NCI-H526 treated with DMSO at 0.1 percent for 48 hours (cell line): ENCODE data around the gene SPINK1.
"Not testable (repeated sequence)": the region's sequence is repeated elsewhere in the genome, so short reads cannot be mapped to it uniquely, and the experiment has no call there.

ENCODE experiments used
- DNase-seq: peaks from one replicate; lab custom pipeline; 2025; lab: John Stamatoyannopoulos, UW

SPINK1 gene

GRCh38 chr5:147809830-147810666, 21.4 kb downstream of the SPINK1 start:
- no peak for DNase-seq

GRCh38 chr5:147805030-147805454, 26.4 kb downstream of the SPINK1 start:
- DNase-seq, result peak; percentile 77

- no peak for DNase-seq
Observed at GRCh38 chr5:147804334-147804733, 27.1 kb downstream of the SPINK1 start.

GRCh38 chr5:147803926-147804325, 27.5 kb downstream of the SPINK1 start:
- no peak for DNase-seq

GRCh38 chr5:147803161-147803560, 28.3 kb downstream of the SPINK1 start:
- DNase-seq, result not testable (repeated sequence)

GRCh38 chr5:147801461-147801860, 30.0 kb downstream of the SPINK1 start:
- DNase-seq, result no peak

- DNase-seq, result no peak
Observed at GRCh38 chr5:147800491-147800890, 31.0 kb downstream of the SPINK1 start.

- no peak for DNase-seq
Observed at GRCh38 chr5:147796556-147797308, 34.7 kb downstream of the SPINK1 start.

GRCh38 chr5:147791181-147791580, 40.3 kb downstream of the SPINK1 start:
- DNase-seq, result no peak

GRCh38 chr5:147789820-147790219, 41.7 kb downstream of the SPINK1 start:
- no peak for DNase-seq

GRCh38 chr5:147788023-147788422, 43.4 kb downstream of the SPINK1 start:
- no peak for DNase-seq

GRCh38 chr5:147786142-147786541, 45.3 kb downstream of the SPINK1 start:
- no peak for DNase-seq

- no peak for DNase-seq
Observed at GRCh38 chr5:147784146-147784987, 47.1 kb downstream of the SPINK1 start.

GRCh38 chr5:147782110-147783028, 49.1 kb downstream of the SPINK1 start, which contains the start of gene JAKMIP2:
JAKMIP2 (minus strand) TSS chr5:147782728; CDS start chr5:147671806, 110,922 bp downstream.
- DNase-seq, result peak; percentile 93

GRCh38 chr5:147780924-147781573, 50.4 kb downstream of the SPINK1 start:
- DNase-seq, result peak; percentile 42

GRCh38 chr5:147779694-147780093, 51.8 kb downstream of the SPINK1 start:
- no peak for DNase-seq

GRCh38 chr5:147776989-147777388, 54.5 kb downstream of the SPINK1 start:
- DNase-seq, result no peak
